Keratinocyte (primary cell): ENCODE results near the gene METTL25B. TPM values are rescaled to one million over a fixed set of nuclear protein-coding genes. Genes with fewer than 3 reads are reported as not detected.

Experiments
- DNase-seq: peaks from one replicate; pipeline ENCODE4 v3.0.0-alpha.2; 2011; ENCODE audit warnings: low read depth, missing footprints, low spot score
- FAIRE-seq: peaks from 2 replicates; lab custom pipeline; 2011; peaks lifted over from hg19 to GRCh38; lab: Jason Lieb, UNC
- H2AFZ ChIP-seq: 2 replicates; pipeline ENCODE4 v1.6.0; 2012; ENCODE audit warnings: low read length, control low read depth, inconsistent platforms; ENCODE audit not compliant: control insufficient read depth
- H3K27ac ChIP-seq: 2 replicates; pipeline ENCODE4 v1.5.1; 2011; ENCODE audit warnings: low read length; ENCODE audit not compliant: control insufficient read depth, insufficient read depth
- H3K27me3 ChIP-seq: 3 replicates; pipeline ENCODE4 v1.6.0; 2011; ENCODE audit warnings: low read length; ENCODE audit not compliant: control insufficient read depth, insufficient read depth; ENCODE audit errors: extremely low read depth
- H3K36me3 ChIP-seq, 2 experiments: 2 replicates in 1 of 2; 3 replicates in 1 of 2; pipeline ENCODE4 v1.5.1; 2011; ENCODE audit warnings: low read length in 2 of 2, mild to moderate bottlenecking in 1 of 2; ENCODE audit not compliant: control insufficient read depth in 2 of 2, insufficient read depth in 2 of 2; ENCODE audit errors: extremely low read depth in 1 of 2
- H3K4me1 ChIP-seq: 3 replicates; pipeline ENCODE4 v1.5.1; 2011; ENCODE audit warnings: low read length; ENCODE audit not compliant: control insufficient read depth, insufficient read depth; ENCODE audit errors: extremely low read depth
- H3K4me2 ChIP-seq: 3 replicates; pipeline ENCODE4 v1.6.0; 2011; ENCODE audit warnings: low read depth, low read length; ENCODE audit not compliant: control insufficient read depth, insufficient read depth; ENCODE audit errors: extremely low read depth
- H3K4me3 ChIP-seq, 3 experiments: fragments of 200-600 bp in 1 of 3; sonication (generic) in 1 of 3; 2 replicates in 2 of 3; 3 replicates in 1 of 3; pipeline ENCODE4 v1.5.1; 2011 to 2016; ENCODE audit warnings: low read length in 3 of 3, mild to moderate bottlenecking in 3 of 3, control low read depth in 2 of 3, inconsistent platforms in 1 of 3, low read depth in 1 of 3, mixed read lengths in 1 of 3, mixed run types in 1 of 3, moderate library complexity in 1 of 3; ENCODE audit not compliant: control insufficient read depth in 2 of 3, insufficient read depth in 2 of 3; ENCODE audit errors: extremely low read depth in 1 of 3
- H3K79me2 ChIP-seq: 2 replicates; pipeline ENCODE4 v1.6.0; 2012; ENCODE audit warnings: low read length; ENCODE audit not compliant: control insufficient read depth, insufficient read depth
- H3K9ac ChIP-seq: 3 replicates; pipeline ENCODE4 v1.6.0; 2011; ENCODE audit warnings: low read length; ENCODE audit not compliant: control insufficient read depth, insufficient read depth; ENCODE audit errors: extremely low read depth
- H3K9me1 ChIP-seq: 3 replicates; pipeline ENCODE4 v1.6.0; 2011; ENCODE audit warnings: low read length; ENCODE audit not compliant: control insufficient read depth, insufficient read depth; ENCODE audit errors: extremely low read depth
- H3K9me3 ChIP-seq: 2 replicates; pipeline ENCODE4 v1.5.1; 2012; ENCODE audit warnings: low read depth, low read length; ENCODE audit not compliant: control insufficient read depth
- H4K20me1 ChIP-seq: 3 replicates; pipeline ENCODE4 v1.6.0; 2011; ENCODE audit warnings: low read length; ENCODE audit not compliant: control insufficient read depth, insufficient read depth; ENCODE audit errors: extremely low read depth
- CTCF ChIP-seq, 3 experiments: IDR thresholded peaks in 1 of 3; conservative IDR thresholded peaks in 1 of 3; optimal IDR thresholded peaks in 1 of 3; 2 replicates in 2 of 3; 3 replicates in 1 of 3; pipeline versions ENCODE3 to v1.5.1; 2011; ENCODE audit warnings: low read length in 3 of 3, mild to moderate bottlenecking in 3 of 3, moderate library complexity in 2 of 3, control low read depth in 1 of 3, inconsistent platforms in 1 of 3; ENCODE audit not compliant: insufficient read depth in 2 of 3; ENCODE audit errors: extremely low read depth in 1 of 3
- EZH2 ChIP-seq: IDR thresholded peaks from one replicate; pipeline ENCODE4 v1.6.1; 2012; ENCODE audit warnings: inconsistent platforms, mild to moderate bottlenecking, low read length, moderate library complexity
- dilution Hi-C: fragments of 300-500 bp; cut with MboI; formaldehyde crosslinking; loops from one replicate; pipeline ENCODE4 v1.7.0; 2020; ENCODE audit warnings: low sequenced_read_pairs; ENCODE audit not compliant: extremely low pct_ligation_motif_present
- polyA plus RNA-seq, 5 experiments: library from polyadenylated mRNA; depleted of rRNA in 3 of 5; stranded (reverse) in 3 of 5; stranded (forward) in 1 of 5; unstranded in 1 of 5; fragments of >200 nt; gene quantifications; 1 replicate in 1 of 5; 2 replicates in 3 of 5; 3 replicates in 1 of 5; pipeline versions ENCODE4 v1.2.1 to v1.2.3, GENCODE V29; 2011 to 2012; ENCODE audit warnings: missing spikeins in 2 of 5, low read depth in 1 of 5, low replicate concordance in 1 of 5

The METTL25B gene
- polyA plus RNA-seq, 1 donor (not counting 4 experiments of a cell fraction or from before 2014, with no cell fraction given), result 6.0 TPM

GRCh38 chr1:156708218-156708661 is 20.0 kb upstream of the METTL25B start:
- Histone ChIP-seq H3K27ac (no peak overlapping the region), H3K9ac (no peak overlapping the region), H3K9me1 (no peaks in the 10 kb centered on the region), H3K4me2 (no peak overlapping the region), H3K36me3 (no peaks in the 10 kb centered on the region), H4K20me1 (no peaks in the 10 kb centered on the region), H3K79me2 (no peaks in the 10 kb centered on the region), H3K4me3 (no peak overlapping the region), H3K9me3 (no peaks in the 10 kb centered on the region), H3K27me3 (peaks cover 20% of the 10 kb centered on the region), H2AFZ (no peak overlapping the region), H3K4me1 (peaks cover 37% of the 10 kb centered on the region)
- DNase-seq, result no peak
- dilution Hi-C loops, result no loop called here
- no peak for FAIRE-seq
- TF ChIP-seq CTCF (optimal IDR thresholded peaks at IDR 0.05 in 1 of 3, IDR thresholded peaks at IDR 0.05 in 1 of 3, conservative IDR thresholded peaks at IDR 0.05 in 1 of 3; ENCODE audit: extremely low read depth in 1 of 3, insufficient read depth in 2 of 3, low read length in 3 of 3), result no peak
- no peak for TF ChIP-seq EZH2

DNA sequence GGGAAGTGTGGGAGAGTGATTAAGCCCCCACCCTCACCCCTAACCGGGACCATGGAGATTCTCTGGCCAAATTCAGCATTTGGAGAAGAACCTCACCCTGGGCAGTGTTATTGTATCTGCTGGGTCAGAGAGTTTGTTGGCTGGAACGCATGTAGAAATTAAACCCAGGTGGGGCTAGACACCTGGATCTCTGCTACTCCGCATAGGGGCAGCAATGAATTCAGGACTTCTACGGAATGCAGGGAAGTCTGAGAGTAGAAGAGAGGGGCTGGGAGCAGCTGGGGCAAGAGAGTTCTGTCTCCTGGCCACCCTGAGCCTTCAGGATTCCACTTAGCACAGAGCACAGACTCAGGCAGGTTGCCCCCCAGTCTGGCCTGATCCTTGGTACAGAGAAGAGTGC is 19.2 kb upstream of the METTL25B start:
- FAIRE-seq, result no peak
- Histone ChIP-seq H4K20me1 (no peaks in the 10 kb centered on the region), H3K9me1 (no peaks in the 10 kb centered on the region), H3K27ac (no peak overlapping the region), H3K79me2 (no peaks in the 10 kb centered on the region), H3K4me2 (no peak overlapping the region), H2AFZ (no peak overlapping the region), H3K9ac (no peak overlapping the region), H3K4me3 (no peak overlapping the region), H3K4me1 (peaks cover 37% of the 10 kb centered on the region), H3K36me3 (no peaks in the 10 kb centered on the region), H3K9me3 (no peaks in the 10 kb centered on the region), H3K27me3 (peaks cover 20% of the 10 kb centered on the region)
- no peak for DNase-seq
- dilution Hi-C loops, result no loop called here
- TF ChIP-seq EZH2 (no peak), CTCF (optimal IDR thresholded peaks at IDR 0.05 in 1 of 3, IDR thresholded peaks at IDR 0.05 in 1 of 3, conservative IDR thresholded peaks at IDR 0.05 in 1 of 3; ENCODE audit: extremely low read depth in 1 of 3, insufficient read depth in 2 of 3, low read length in 3 of 3) (no peak)
